ENCODE data around the gene SLC17A4.

Gene SLC17A4

GRCh38 chr6:25750906-25751305 lies 3.6 kb upstream of the SLC17A4 start:
- no peak for DNase-seq

GRCh38 chr6:25753079-25753478 lies 1.5 kb upstream of the SLC17A4 start:
- no peak for DNase-seq

GRCh38 chr6:25755483-25755882 lies 941 bp downstream of the SLC17A4 start:
- no peak for DNase-seq

GRCh38 chr6:25756382-25757363 lies 2.1 kb downstream of the SLC17A4 start:
- no peak for DNase-seq

GRCh38 chr6:25757936-25758642 lies 3.5 kb downstream of the SLC17A4 start:
- no peak for DNase-seq

- no peak for DNase-seq
Measured at GRCh38 chr6:25764611-25765010, 10.1 kb downstream of the SLC17A4 start.

- no peak for DNase-seq
Measured at GRCh38 chr6:25768566-25768965, 14.0 kb downstream of the SLC17A4 start.

- DNase-seq = no peak
Measured at GRCh38 chr6:25769983-25770382, 15.4 kb downstream of the SLC17A4 start.

GRCh38 chr6:25774120-25774715 lies 19.7 kb downstream of the SLC17A4 start:
- no peak for DNase-seq

- DNase-seq = no peak
Measured at GRCh38 chr6:25777031-25777430, 22.5 kb downstream of the SLC17A4 start.

- DNase-seq = no peak
Measured at GRCh38 chr6:25777856-25778649, 23.5 kb downstream of the SLC17A4 start.

- DNase-seq = no peak
Measured at GRCh38 chr6:25781134-25781533, 26.6 kb downstream of the SLC17A4 start.

GRCh38 chr6:25787428-25787827 lies 32.9 kb downstream of the SLC17A4 start:
- DNase-seq = no peak

- DNase-seq = peak; percentile 28
Measured at GRCh38 chr6:25788305-25788922, 33.9 kb downstream of the SLC17A4 start.

GRCh38 chr6:25789475-25789874 lies 34.9 kb downstream of the SLC17A4 start:
- no peak for DNase-seq

GRCh38 chr6:25792016-25792415 lies 37.5 kb downstream of the SLC17A4 start:
- DNase-seq = no peak

GRCh38 chr6:25793970-25794369 lies 39.4 kb downstream of the SLC17A4 start:
- no peak for DNase-seq

- no peak for DNase-seq
Measured at GRCh38 chr6:25794784-25795183, 40.2 kb downstream of the SLC17A4 start.

GRCh38 chr6:25801436-25801835 lies 46.9 kb downstream of the SLC17A4 start:
- no peak for DNase-seq

- no peak for DNase-seq
Measured at GRCh38 chr6:25804804-25805203, 50.3 kb downstream of the SLC17A4 start.

GRCh38 chr6:25815194-25815593 lies 60.7 kb downstream of the SLC17A4 start:
- no peak for DNase-seq

GRCh38 chr6:25816252-25816651 lies 61.7 kb downstream of the SLC17A4 start:
- no peak for DNase-seq
